Measurements from ENCODE around the gene TPO. TPM values are rescaled to one million over a fixed set of nuclear protein-coding genes. Genes with fewer than 3 reads are reported as not detected.

Gene TPO
- total RNA-seq, 4 donors from 2014 or later = 0.70 to 46.2 (median 6.8) TPM

DNA sequence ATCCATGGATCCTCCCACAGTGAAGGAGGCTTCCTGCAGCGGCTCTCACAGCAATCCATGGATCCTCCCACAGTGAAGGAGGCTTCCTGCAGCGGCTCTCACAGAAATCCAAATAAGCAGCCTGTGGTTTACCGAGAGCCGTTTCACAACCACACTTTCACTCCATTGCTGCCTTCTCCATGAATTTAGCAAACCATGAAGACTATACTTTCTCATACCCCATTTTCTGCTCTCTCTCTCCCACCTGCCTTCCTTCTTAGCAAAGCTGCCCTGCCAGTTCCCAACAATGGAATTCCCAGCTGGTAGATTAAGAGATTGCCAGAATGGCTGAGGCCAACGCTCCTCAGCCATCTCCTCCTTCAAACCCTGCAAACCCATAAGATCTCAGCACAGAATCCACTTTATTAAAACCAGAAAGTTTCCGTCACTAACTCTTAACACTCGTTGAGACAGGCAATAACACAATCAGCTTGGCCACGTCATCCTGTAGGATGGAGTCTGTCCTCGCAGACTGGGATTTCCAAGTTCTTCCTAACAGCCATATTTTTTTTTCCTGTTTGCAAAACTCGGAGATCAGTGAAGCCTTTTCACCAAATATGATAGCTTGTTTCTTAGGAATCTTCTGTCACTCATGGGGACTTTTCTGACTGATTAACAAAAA lies 168.8 kb downstream of the TPO start:
- TF ChIP-seq, protein P1, sequence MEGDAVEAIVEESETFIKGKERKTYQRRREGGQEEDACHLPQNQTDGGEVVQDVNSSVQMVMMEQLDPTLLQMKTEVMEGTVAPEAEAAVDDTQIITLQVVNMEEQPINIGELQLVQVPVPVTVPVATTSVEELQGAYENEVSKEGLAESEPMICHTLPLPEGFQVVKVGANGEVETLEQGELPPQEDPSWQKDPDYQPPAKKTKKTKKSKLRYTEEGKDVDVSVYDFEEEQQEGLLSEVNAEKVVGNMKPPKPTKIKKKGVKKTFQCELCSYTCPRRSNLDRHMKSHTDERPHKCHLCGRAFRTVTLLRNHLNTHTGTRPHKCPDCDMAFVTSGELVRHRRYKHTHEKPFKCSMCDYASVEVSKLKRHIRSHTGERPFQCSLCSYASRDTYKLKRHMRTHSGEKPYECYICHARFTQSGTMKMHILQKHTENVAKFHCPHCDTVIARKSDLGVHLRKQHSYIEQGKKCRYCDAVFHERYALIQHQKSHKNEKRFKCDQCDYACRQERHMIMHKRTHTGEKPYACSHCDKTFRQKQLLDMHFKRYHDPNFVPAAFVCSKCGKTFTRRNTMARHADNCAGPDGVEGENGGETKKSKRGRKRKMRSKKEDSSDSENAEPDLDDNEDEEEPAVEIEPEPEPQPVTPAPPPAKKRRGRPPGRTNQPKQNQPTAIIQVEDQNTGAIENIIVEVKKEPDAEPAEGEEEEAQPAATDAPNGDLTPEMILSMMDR (IDR thresholded peaks at IDR 0.05) = no peak
- no peak for TF ChIP-seq POLR2A (IDR thresholded peaks at IDR 0.05)
- H3K27me3 ChIP-seq = no peaks in the 10 kb centered on the region
- H3K4me3 ChIP-seq = no peak overlapping the region
- H3K36me3 ChIP-seq = no peaks in the 10 kb centered on the region
- no peak overlapping the region for H3K27ac ChIP-seq
- no peaks in the 10 kb centered on the region for H3K4me1 ChIP-seq
- H3K9me3 ChIP-seq = no peaks in the 10 kb centered on the region
- DNase-seq = no peak

GRCh38 chr2:1582891-1583341 lies 169.7 kb downstream of the TPO start:
- Histone ChIP-seq H3K4me3 (no peak overlapping the region), H3K36me3 (no peaks in the 10 kb centered on the region), H3K27ac (no peak overlapping the region), H3K27me3 (no peaks in the 10 kb centered on the region), H3K4me1 (no peaks in the 10 kb centered on the region), H3K9me3 (no peaks in the 10 kb centered on the region)
- peak in 1 of 3 donors; percentile 24 for DNase-seq
- TF ChIP-seq POLR2A (IDR thresholded peaks at IDR 0.05) = no peak

DNA sequence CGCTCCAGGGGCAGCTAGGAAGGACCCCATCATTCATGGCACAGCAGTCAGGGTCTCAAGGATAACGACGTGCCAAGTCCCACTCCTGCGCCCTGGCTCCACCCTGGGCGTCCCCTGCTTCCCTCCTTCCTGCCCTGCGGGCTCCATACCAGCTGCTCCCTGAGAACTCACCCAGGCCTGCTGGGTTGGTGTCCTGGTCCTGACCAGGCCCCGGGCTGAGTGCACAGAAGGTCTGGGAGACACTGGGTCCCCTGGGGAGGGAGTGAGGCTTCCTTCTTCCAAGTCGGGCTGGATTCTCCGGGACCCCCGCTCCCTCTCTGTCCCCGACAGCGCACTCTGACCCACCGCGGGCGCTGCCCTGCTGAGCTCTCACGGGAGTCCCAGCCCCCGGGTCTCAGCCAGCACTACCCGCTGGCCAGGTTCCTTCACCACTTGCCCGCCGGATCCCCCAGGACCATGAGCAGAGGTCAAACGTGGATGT lies 170.8 kb downstream of the TPO start:
- no peak overlapping the region for H3K27ac ChIP-seq
- H3K9me3 ChIP-seq = no peaks in the 10 kb centered on the region
- no peaks in the 10 kb centered on the region for H3K36me3 ChIP-seq
- peak in 1 of 3 donors; percentile 26 for DNase-seq
- H3K27me3 ChIP-seq = no peaks in the 10 kb centered on the region
- no peaks in the 10 kb centered on the region for H3K4me1 ChIP-seq
- TF ChIP-seq POLR2A (IDR thresholded peaks at IDR 0.05) = no peak
- TF ChIP-seq, protein P1 (IDR thresholded peaks at IDR 0.05) = no peak
- H3K4me3 ChIP-seq = no peak overlapping the region

DNA sequence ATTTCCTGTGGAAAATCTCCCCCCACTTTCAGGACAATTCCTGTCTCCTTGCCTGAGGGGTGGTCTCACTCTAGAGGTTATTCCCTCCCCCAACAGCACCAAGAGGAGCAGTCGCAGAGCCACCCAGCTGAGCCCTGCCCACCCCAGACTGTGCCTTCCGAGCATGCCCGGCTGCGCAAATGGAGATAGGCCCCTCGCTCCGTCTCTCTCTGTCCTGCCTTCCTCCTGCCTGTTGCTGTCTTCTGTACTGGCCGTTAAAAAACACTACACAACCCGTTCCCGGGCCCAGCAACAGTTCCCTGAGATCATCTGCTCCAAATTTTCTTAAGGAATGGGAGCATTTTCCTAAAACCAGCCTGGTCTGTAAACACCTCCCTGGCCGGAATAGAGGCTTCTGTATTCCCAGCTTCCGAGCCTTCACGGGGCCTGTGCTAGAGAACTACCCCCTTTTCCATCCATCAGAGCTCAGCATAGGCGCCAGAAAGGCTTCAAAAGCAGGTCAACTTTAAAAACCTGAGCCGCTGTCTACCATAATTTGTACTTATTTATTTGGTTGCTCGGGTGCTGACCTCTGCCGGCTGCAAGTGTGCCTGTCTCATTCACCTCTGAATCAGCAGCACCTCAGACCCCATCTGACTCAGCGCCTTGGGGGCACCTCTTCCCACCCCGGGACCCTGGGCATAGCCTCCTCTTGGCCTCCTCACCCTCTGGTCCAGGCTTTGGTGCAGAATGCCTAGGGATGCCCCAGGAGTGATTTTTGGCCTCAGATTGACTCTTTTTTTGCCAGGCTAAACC lies 171.6 kb downstream of the TPO start:
- H3K27me3 ChIP-seq = no peaks in the 10 kb centered on the region

DNA sequence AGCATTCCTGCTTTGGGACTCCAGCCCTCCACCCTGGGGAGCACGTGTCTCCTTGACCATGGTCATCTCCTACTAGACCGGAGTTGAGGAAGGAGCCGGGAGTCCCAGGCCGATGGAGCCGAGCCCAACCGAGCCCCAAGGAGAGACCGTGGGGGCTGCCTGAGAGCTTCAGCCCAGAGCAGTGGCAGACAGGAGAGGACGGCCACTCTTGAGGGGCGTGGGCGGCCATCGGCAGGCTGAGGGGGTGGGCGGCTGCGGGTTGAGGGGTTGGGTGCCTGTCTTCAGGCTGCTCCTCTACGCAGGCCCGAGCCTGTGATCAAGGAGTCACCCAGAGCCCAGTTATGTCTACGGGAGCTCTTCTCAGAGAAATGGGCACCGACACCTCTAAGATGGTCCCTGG lies 172.4 kb downstream of the TPO start:
- TF ChIP-seq, protein P1 (IDR thresholded peaks at IDR 0.05) = no peak
- TF ChIP-seq POLR2A (IDR thresholded peaks at IDR 0.05) = no peak
- Histone ChIP-seq H3K27me3 (no peaks in the 10 kb centered on the region), H3K9me3 (no peaks in the 10 kb centered on the region), H3K36me3 (no peaks in the 10 kb centered on the region), H3K27ac (no peak overlapping the region), H3K4me3 (no peak overlapping the region), H3K4me1 (no peaks in the 10 kb centered on the region)
- DNase-seq = peak in 1 of 3 donors; percentile 19

More for the DNA sequence above, 171.6 kb downstream of the TPO start:
- Histone ChIP-seq H3K36me3 (no peaks in the 10 kb centered on the region), H3K27ac (no peak overlapping the region), H3K9me3 (no peaks in the 10 kb centered on the region), H3K4me3 (no peak overlapping the region), H3K4me1 (no peaks in the 10 kb centered on the region)
- no peak for TF ChIP-seq POLR2A (IDR thresholded peaks at IDR 0.05)
- TF ChIP-seq, protein P1 (IDR thresholded peaks at IDR 0.05) = no peak
- peak in 1 of 3 donors; percentile 26 for DNase-seq

Data from Peyer's patch (tissue), 4 donors.